Measurements from ENCODE around the gene TMEM109. TPM values are rescaled to one million over a fixed set of nuclear protein-coding genes. Genes with fewer than 3 reads are reported as not detected.

Gene TMEM109
- total and polyA plus RNA-seq, 8 donors = 82.9 to 130 (median 92.7) TPM

DNA sequence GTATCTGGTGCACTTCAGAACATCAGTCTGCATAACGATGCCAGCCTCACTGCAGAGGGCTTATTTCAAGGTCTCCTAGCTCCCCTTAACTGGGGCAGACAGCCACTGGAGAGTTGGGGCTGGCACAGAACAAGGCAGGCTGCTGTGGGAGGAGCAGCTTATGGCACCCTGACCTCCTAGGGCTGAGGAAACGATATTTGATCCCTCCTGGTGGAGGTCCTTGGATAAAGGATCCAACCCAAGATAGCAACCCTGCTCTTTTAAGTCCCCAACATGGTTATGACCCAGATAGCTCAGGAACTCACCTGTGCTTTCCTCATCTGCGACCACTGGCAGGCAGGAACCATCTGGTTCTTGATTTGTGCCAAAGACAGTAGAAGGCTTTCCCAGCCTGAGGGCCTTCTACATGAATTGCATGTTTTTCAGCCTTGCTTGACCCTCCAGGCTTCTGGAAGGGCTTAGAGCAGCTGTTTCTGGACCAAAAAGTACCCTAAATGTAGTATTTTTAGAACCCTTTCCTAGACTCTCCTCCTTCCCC, 2.8 kb downstream of the TMEM109 start:
- Histone ChIP-seq H3K4me3 (no peak overlapping the region), H3K36me3 (peaks cover 0 to 23% of the 10 kb centered on the region in 2 donors), H3K9me3 (no peaks in the 10 kb centered on the region), H3K4me1 (peaks cover 15 to 58% of the 10 kb centered on the region in 2 donors), H3K27ac (no peak overlapping the region), H3K27me3 (no peaks in the 10 kb centered on the region)
- ATAC-seq (no peak), DNase-seq (no peak)
- TF ChIP-seq, protein P1, sequence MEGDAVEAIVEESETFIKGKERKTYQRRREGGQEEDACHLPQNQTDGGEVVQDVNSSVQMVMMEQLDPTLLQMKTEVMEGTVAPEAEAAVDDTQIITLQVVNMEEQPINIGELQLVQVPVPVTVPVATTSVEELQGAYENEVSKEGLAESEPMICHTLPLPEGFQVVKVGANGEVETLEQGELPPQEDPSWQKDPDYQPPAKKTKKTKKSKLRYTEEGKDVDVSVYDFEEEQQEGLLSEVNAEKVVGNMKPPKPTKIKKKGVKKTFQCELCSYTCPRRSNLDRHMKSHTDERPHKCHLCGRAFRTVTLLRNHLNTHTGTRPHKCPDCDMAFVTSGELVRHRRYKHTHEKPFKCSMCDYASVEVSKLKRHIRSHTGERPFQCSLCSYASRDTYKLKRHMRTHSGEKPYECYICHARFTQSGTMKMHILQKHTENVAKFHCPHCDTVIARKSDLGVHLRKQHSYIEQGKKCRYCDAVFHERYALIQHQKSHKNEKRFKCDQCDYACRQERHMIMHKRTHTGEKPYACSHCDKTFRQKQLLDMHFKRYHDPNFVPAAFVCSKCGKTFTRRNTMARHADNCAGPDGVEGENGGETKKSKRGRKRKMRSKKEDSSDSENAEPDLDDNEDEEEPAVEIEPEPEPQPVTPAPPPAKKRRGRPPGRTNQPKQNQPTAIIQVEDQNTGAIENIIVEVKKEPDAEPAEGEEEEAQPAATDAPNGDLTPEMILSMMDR (IDR thresholded peaks at IDR 0.05) = no peak
- intact Hi-C loops (cut with DNase I) = no loop called here

DNA sequence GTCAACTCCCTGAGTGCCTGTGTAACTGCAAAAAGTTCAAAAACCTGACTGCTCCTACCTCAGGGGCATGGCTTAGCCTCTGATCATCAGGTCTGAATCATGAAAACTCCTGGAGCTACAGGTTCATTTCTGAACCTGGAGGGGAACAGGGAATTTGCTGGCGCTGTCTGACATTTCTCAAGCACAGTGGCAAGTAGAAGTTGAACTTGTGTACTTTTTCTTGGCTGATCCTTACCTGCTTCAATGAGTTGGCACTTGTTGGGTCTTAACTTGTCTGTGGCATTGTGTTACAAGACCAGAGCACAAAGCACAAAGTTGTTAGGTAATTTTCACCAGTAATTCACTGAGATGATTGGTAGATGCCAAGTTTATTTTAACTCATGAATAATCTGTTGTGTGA, 3.3 kb downstream of the TMEM109 start:
- DNase-seq (no peak), ATAC-seq (no peak)
- intact Hi-C loops (cut with DNase I) = no loop called here
- H3K9me3 ChIP-seq = no peaks in the 10 kb centered on the region
- TF ChIP-seq, protein P1 (IDR thresholded peaks at IDR 0.05) = no peak
- peaks cover 15 to 58% of the 10 kb centered on the region in 2 donors for H3K4me1 ChIP-seq
- no peaks in the 10 kb centered on the region for H3K27me3 ChIP-seq
- H3K27ac ChIP-seq = no peak overlapping the region
- no peak overlapping the region for H3K4me3 ChIP-seq
- H3K36me3 ChIP-seq = peaks cover 0 to 28% of the 10 kb centered on the region in 2 donors

- ATAC-seq (no peak), DNase-seq (no peak)
- intact Hi-C loops (cut with DNase I) = no loop called here
- Histone ChIP-seq H3K9me3 (no peaks in the 10 kb centered on the region), H3K36me3 (peaks cover 0 to 40% of the 10 kb centered on the region in 2 donors), H3K4me3 (no peak overlapping the region), H3K27me3 (peaks cover 0 to 4% of the 10 kb centered on the region in 2 donors), H3K4me1 (peaks cover 10 to 49% of the 10 kb centered on the region in 2 donors), H3K27ac (no peak overlapping the region)
- TF ChIP-seq, protein P1 (IDR thresholded peaks at IDR 0.05) = no peak
Measured at GRCh38 chr11:60918251-60918938, 4.4 kb downstream of the TMEM109 start.

- H3K9me3 ChIP-seq = no peaks in the 10 kb centered on the region
- TF ChIP-seq, protein P1 (IDR thresholded peaks at IDR 0.05) = no peak
- no peak overlapping the region for H3K4me3 ChIP-seq
- ATAC-seq (no peak), DNase-seq (no peak)
- H3K36me3 ChIP-seq = peaks cover 0 to 41% of the 10 kb centered on the region in 2 donors
- peaks cover 0 to 9% of the 10 kb centered on the region in 2 donors for H3K27me3 ChIP-seq
- H3K27ac ChIP-seq = no peak overlapping the region
- intact Hi-C loops (cut with DNase I) = no loop called here
- peaks cover 12 to 50% of the 10 kb centered on the region in 2 donors for H3K4me1 ChIP-seq
Measured at GRCh38 chr11:60918939-60919265, 4.9 kb downstream of the TMEM109 start.

GRCh38 chr11:60919320-60919719, 5.4 kb downstream of the TMEM109 start:
- Histone ChIP-seq H3K36me3 (peaks cover 0 to 41% of the 10 kb centered on the region in 2 donors), H3K9me3 (no peaks in the 10 kb centered on the region), H3K27ac (no peak overlapping the region), H3K27me3 (peaks cover under 1 to 13% of the 10 kb centered on the region in 2 donors), H3K4me3 (no peak overlapping the region), H3K4me1 (peaks cover 15 to 54% of the 10 kb centered on the region in 2 donors)
- intact Hi-C loops (cut with DNase I) = no loop called here
- TF ChIP-seq, protein P1 (IDR thresholded peaks at IDR 0.05) = no peak
- ATAC-seq (no peak), DNase-seq (peak in 1 of 4 donors; percentile 29)

Measured in left lung (tissue), 10 donors.